HL-60 (cell line): ENCODE measurements around the gene AFF1.

Experiments
- GABPA ChIP-seq: IDR thresholded peaks from 2 replicates; pipeline ENCODE4 v1.6.1; 2012; ENCODE audit warnings: low read depth
- POLR2AphosphoS5 ChIP-seq: IDR thresholded peaks from 2 replicates; pipeline ENCODE4 v1.6.1; 2012; ENCODE audit warnings: low read depth
- SPI1 ChIP-seq: IDR thresholded peaks from 2 replicates; pipeline ENCODE4 v1.6.1; 2012; ENCODE audit warnings: low read depth, mild to moderate bottlenecking, borderline replicate concordance
- TF ChIP-seq, protein P1 (sequence below): IDR thresholded peaks from one replicate; pipeline ENCODE4 v1.5.1; 2011; ENCODE audit warnings: low read length, control low read depth, inconsistent platforms; ENCODE audit not compliant: insufficient read depth
- TF ChIP-seq, protein P2 (sequence below): IDR thresholded peaks from 2 replicates; pipeline ENCODE4 v1.6.1; 2012; ENCODE audit warnings: low read depth; ENCODE audit not compliant: insufficient replicate concordance

DNA sequence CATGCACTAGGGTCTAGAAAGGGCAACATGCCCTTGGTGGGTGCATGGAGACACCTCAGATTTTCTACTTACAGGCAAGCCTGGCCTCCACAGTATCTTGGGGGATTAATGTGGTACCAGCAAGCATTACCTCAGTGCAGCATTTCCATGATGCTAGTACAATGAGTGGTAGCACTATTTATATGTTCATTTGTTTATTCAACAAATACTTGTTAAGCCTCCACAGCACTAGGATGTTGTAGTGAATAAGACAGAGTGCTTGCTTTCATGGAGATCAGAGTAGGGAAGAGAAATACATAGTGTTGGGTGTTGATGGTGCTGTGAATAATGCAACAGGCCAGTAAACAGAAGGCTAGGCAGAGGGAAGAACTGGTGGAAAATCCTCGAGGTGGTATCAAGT lies 152.2 kb downstream of the AFF1 start:
- TF ChIP-seq, protein P1, sequence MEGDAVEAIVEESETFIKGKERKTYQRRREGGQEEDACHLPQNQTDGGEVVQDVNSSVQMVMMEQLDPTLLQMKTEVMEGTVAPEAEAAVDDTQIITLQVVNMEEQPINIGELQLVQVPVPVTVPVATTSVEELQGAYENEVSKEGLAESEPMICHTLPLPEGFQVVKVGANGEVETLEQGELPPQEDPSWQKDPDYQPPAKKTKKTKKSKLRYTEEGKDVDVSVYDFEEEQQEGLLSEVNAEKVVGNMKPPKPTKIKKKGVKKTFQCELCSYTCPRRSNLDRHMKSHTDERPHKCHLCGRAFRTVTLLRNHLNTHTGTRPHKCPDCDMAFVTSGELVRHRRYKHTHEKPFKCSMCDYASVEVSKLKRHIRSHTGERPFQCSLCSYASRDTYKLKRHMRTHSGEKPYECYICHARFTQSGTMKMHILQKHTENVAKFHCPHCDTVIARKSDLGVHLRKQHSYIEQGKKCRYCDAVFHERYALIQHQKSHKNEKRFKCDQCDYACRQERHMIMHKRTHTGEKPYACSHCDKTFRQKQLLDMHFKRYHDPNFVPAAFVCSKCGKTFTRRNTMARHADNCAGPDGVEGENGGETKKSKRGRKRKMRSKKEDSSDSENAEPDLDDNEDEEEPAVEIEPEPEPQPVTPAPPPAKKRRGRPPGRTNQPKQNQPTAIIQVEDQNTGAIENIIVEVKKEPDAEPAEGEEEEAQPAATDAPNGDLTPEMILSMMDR: no peak
- TF ChIP-seq, protein P2, sequence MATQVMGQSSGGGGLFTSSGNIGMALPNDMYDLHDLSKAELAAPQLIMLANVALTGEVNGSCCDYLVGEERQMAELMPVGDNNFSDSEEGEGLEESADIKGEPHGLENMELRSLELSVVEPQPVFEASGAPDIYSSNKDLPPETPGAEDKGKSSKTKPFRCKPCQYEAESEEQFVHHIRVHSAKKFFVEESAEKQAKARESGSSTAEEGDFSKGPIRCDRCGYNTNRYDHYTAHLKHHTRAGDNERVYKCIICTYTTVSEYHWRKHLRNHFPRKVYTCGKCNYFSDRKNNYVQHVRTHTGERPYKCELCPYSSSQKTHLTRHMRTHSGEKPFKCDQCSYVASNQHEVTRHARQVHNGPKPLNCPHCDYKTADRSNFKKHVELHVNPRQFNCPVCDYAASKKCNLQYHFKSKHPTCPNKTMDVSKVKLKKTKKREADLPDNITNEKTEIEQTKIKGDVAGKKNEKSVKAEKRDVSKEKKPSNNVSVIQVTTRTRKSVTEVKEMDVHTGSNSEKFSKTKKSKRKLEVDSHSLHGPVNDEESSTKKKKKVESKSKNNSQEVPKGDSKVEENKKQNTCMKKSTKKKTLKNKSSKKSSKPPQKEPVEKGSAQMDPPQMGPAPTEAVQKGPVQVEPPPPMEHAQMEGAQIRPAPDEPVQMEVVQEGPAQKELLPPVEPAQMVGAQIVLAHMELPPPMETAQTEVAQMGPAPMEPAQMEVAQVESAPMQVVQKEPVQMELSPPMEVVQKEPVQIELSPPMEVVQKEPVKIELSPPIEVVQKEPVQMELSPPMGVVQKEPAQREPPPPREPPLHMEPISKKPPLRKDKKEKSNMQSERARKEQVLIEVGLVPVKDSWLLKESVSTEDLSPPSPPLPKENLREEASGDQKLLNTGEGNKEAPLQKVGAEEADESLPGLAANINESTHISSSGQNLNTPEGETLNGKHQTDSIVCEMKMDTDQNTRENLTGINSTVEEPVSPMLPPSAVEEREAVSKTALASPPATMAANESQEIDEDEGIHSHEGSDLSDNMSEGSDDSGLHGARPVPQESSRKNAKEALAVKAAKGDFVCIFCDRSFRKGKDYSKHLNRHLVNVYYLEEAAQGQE: no peak
- TF ChIP-seq POLR2AphosphoS5 (no peak), GABPA (no peak), SPI1 (no peak)
